OCI-LY1 (cell line): ENCODE measurements around the gene UBE2L6.

Experiments
- H2AFZ ChIP-seq: fragments of 200-600 bp; sonication (generic), shearing (Covaris generic); 2 replicates; pipeline ENCODE4 v1.6.0; 2014; ENCODE audit warnings: antibody characterized with exemption, mild to moderate bottlenecking, low read length
- H3F3A ChIP-seq: fragments of 200-600 bp; sonication (generic), shearing (Covaris generic); 2 replicates; pipeline ENCODE4 v1.6.0; 2014; ENCODE audit warnings: mild to moderate bottlenecking, antibody characterized with exemption, low read length, moderate library complexity; ENCODE audit not compliant: insufficient read depth
- H3K27ac ChIP-seq: fragments of 200-600 bp; sonication (generic); 2 replicates; pipeline ENCODE4 v1.5.1; 2014; ENCODE audit warnings: low read length, mixed run types, mild to moderate bottlenecking, low read depth; ENCODE audit not compliant: poor library complexity, severe bottlenecking
- H3K27me3 ChIP-seq: fragments of 200-600 bp; sonication (generic); 2 replicates; pipeline ENCODE4 v1.6.0; 2014; ENCODE audit warnings: antibody characterized with exemption, mild to moderate bottlenecking, low read length, moderate library complexity; ENCODE audit not compliant: insufficient read depth
- H3K36me3 ChIP-seq: fragments of 200-600 bp; sonication (generic); 2 replicates; pipeline ENCODE4 v1.6.1; 2014; ENCODE audit warnings: mild to moderate bottlenecking, antibody characterized with exemption, low read length, moderate library complexity, mixed read lengths; ENCODE audit not compliant: insufficient read depth
- H3K4me1 ChIP-seq: fragments of 200-600 bp; sonication (generic); 2 replicates; pipeline ENCODE4 v1.5.1; 2014; ENCODE audit warnings: mild to moderate bottlenecking, low read length, moderate library complexity; ENCODE audit not compliant: insufficient read depth, severe bottlenecking
- H3K4me2 ChIP-seq: fragments of 200-600 bp; sonication (generic), shearing (Covaris generic); 2 replicates; pipeline ENCODE4 v1.6.1; 2014; ENCODE audit warnings: low read length
- H3K4me3 ChIP-seq: fragments of 200-600 bp; sonication (generic); 2 replicates; pipeline ENCODE4 v1.5.1; 2014; ENCODE audit warnings: low read length, low read depth, mild to moderate bottlenecking, mixed read lengths; ENCODE audit not compliant: poor library complexity, severe bottlenecking
- H3K79me2 ChIP-seq: fragments of 200-600 bp; shearing (Covaris generic); 2 replicates; pipeline ENCODE4 v1.6.1; 2016; ENCODE audit warnings: mixed run types, low read length, mixed read lengths; ENCODE audit not compliant: insufficient read depth
- H3K9ac ChIP-seq: fragments of 200-600 bp; sonication (generic), shearing (Covaris generic); 2 replicates; pipeline ENCODE4 v1.6.1; 2014; ENCODE audit warnings: mild to moderate bottlenecking, low read length, mixed read lengths
- H3K9me2 ChIP-seq: fragments of 200-600 bp; sonication (generic), shearing (Covaris generic); 2 replicates; pipeline ENCODE4 v1.6.1; 2014; ENCODE audit warnings: low read depth, mild to moderate bottlenecking, low read length, mixed read lengths
- H3K9me3 ChIP-seq: fragments of 200-600 bp; shearing (Covaris generic); 2 replicates; pipeline ENCODE4 v1.6.1; 2014; ENCODE audit warnings: low read length, mixed read lengths
- H4K20me1 ChIP-seq: fragments of 200-600 bp; sonication (generic), shearing (Covaris generic); 2 replicates; pipeline ENCODE4 v1.6.0; 2016; ENCODE audit warnings: mild to moderate bottlenecking, low read length; ENCODE audit not compliant: insufficient read depth
- EZH2 ChIP-seq: fragments of 200-600 bp; sonication (generic), shearing (Covaris generic); IDR thresholded peaks from 2 replicates; pipeline ENCODE4 v1.8.0; 2017; ENCODE audit warnings: borderline replicate concordance, mixed run types, mild to moderate bottlenecking, antibody characterized with exemption, low read length, moderate library complexity, mixed read lengths
- TF ChIP-seq, protein P1 (sequence below): fragments of 200-600 bp; sonication (generic), shearing (Covaris generic); IDR thresholded peaks from 2 replicates; pipeline ENCODE4 v1.5.1; 2017; ENCODE audit warnings: mild to moderate bottlenecking, antibody characterized with exemption, low read length, moderate library complexity, mixed read lengths

The UBE2L6 gene

DNA sequence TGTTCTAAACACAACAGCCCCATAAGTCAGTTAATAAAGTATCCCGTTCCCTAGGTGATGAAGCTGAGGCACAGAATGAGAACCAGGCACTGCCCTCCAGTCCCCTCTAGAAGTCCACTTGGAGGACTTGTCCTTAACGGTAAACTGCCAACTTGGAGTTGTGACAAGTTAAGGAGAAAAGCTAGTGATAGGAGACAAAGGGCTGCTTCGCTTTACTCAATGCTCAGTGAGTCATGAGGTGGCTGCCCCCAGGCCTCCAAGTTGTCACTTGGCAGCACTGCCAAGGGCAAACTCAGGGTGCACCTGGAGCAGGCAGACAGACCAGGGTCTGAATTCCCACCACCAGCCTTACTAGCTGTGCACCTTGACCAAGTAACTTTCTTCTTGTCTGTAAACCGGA lies 65.5 kb downstream of the UBE2L6 start:
- no peak overlapping the region for H2AFZ ChIP-seq
- H3K4me1 ChIP-seq, result no peaks in the 10 kb centered on the region
- H3K4me2 ChIP-seq, result no peak overlapping the region
- no peaks in the 10 kb centered on the region for H3F3A ChIP-seq
- no peak overlapping the region for H3K4me3 ChIP-seq
- no peaks in the 10 kb centered on the region for H3K79me2 ChIP-seq
- no peak overlapping the region for H3K9ac ChIP-seq
- TF ChIP-seq, protein P1, sequence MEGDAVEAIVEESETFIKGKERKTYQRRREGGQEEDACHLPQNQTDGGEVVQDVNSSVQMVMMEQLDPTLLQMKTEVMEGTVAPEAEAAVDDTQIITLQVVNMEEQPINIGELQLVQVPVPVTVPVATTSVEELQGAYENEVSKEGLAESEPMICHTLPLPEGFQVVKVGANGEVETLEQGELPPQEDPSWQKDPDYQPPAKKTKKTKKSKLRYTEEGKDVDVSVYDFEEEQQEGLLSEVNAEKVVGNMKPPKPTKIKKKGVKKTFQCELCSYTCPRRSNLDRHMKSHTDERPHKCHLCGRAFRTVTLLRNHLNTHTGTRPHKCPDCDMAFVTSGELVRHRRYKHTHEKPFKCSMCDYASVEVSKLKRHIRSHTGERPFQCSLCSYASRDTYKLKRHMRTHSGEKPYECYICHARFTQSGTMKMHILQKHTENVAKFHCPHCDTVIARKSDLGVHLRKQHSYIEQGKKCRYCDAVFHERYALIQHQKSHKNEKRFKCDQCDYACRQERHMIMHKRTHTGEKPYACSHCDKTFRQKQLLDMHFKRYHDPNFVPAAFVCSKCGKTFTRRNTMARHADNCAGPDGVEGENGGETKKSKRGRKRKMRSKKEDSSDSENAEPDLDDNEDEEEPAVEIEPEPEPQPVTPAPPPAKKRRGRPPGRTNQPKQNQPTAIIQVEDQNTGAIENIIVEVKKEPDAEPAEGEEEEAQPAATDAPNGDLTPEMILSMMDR, result no peak
- no peak for TF ChIP-seq EZH2
- no peaks in the 10 kb centered on the region for H3K9me3 ChIP-seq
- peaks cover 77% of the 10 kb centered on the region for H3K36me3 ChIP-seq
- no peaks in the 10 kb centered on the region for H3K27me3 ChIP-seq
- no peak overlapping the region for H3K27ac ChIP-seq
- H3K9me2 ChIP-seq, result no peaks in the 10 kb centered on the region
- H4K20me1 ChIP-seq, result no peaks in the 10 kb centered on the region
